ENCODE measurements around the gene ALPK3. TPM values are rescaled to one million over a fixed set of nuclear protein-coding genes. Genes with fewer than 3 reads are reported as not detected.

Gene ALPK3
- total RNA-seq, 1 experiment from 2014 or later: 17.7 TPM

DNA sequence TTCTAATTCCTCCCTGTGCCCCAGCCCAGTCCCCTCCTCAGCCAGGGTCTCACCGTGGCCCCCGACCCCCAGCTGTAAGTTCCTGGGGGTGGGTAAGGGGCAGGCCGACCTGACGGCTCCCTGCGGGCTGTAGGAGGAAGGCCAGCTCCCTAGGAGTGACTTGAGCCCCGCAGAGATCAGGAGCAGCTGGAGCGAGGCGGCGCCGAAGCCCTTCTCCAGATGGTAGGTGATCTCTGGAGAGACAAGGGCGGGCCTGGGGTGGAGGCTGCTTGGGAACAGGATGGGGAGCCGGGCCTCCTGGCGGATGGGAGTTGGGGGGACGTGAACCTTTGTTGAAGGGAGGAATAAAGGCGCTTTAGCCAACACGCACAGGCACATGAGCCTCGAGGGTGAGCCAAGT is 71.5 kb downstream of the ALPK3 start:
- H3K79me1 ChIP-seq (ENCODE audit: insufficient read depth, low read depth, low read length, poor library complexity, severe bottlenecking): no peaks in the 10 kb centered on the region
- no peak overlapping the region for H3K4me3 Mint-ChIP-seq
- no peaks in the 10 kb centered on the region for H3K79me2 ChIP-seq (ENCODE audit: insufficient read depth, low read length)
- no peak overlapping the region for H3K56ac ChIP-seq (ENCODE audit: insufficient read length, low read depth, low read length)
- no peak overlapping the region for H2BK20ac ChIP-seq (ENCODE audit: low read depth, low read length, poor library complexity, severe bottlenecking)
- no CpG with 5 or more reads among the region's 17 CpGs for WGBS (ENCODE audit: extremely low coverage, insufficient read length, low lambda C conversion rate)
- H3K27ac Mint-ChIP-seq: no peak overlapping the region
- H3K4me1 ChIP-seq (ENCODE audit: insufficient read depth, low read length): no peaks in the 10 kb centered on the region
- H3K23ac ChIP-seq (ENCODE audit: insufficient read length, low read depth, low read length): no peak overlapping the region
- no peaks in the 10 kb centered on the region for H3K9me3 Mint-ChIP-seq
- no peak for DNase-seq
- no peak overlapping the region for H2AFZ ChIP-seq (ENCODE audit: low read length)
- H3T11ph ChIP-seq (ENCODE audit: low read length): no peak overlapping the region
- H3K27me3 ChIP-seq (ENCODE audit: insufficient read depth, low read length): no peaks in the 10 kb centered on the region
- H3K18ac ChIP-seq (ENCODE audit: insufficient read length, low read depth, low read length): no peak overlapping the region
- H3K36me3 Mint-ChIP-seq (ENCODE audit: insufficient read depth in 1 of 3, low read depth in 3 of 3): no peaks in the 10 kb centered on the region
- H3K23me2 ChIP-seq (ENCODE audit: insufficient read length, low read depth, low read length, poor library complexity, severe bottlenecking): no peaks in the 10 kb centered on the region
- peak overlapping the region; percentile 27; the same call in 1 of the 2 replicates for H3K14ac ChIP-seq (ENCODE audit: insufficient read depth, low read length)
- no peaks in the 10 kb centered on the region for H3K9me3 ChIP-seq (ENCODE audit: control insufficient read depth, low read depth, low read length)
- H2BK15ac ChIP-seq (ENCODE audit: low read depth, low read length): no peak overlapping the region
- H2BK5ac ChIP-seq (ENCODE audit: insufficient read length, low read length): no peak overlapping the region
- peaks cover 14 to 15% of the 10 kb centered on the region in 2 experiments for H3K4me1 Mint-ChIP-seq
- H2BK12ac ChIP-seq (ENCODE audit: insufficient read length, low read depth, low read length): no peak overlapping the region
- H3K9ac ChIP-seq (ENCODE audit: extremely low read depth, insufficient read length, low read length): no peak overlapping the region
- H3K4me2 ChIP-seq (ENCODE audit: insufficient read depth, insufficient read length, low read length): no peak overlapping the region
- H4K91ac ChIP-seq (ENCODE audit: insufficient read length, low read depth, low read length): no peak overlapping the region
- H3K4ac ChIP-seq (ENCODE audit: low read depth, low read length): no peak overlapping the region
- no peak overlapping the region for H4K8ac ChIP-seq (replicated peaks; ENCODE audit: insufficient read length, low read depth, low read length)
- peaks cover 13% of the 10 kb centered on the region for H3K27me3 Mint-ChIP-seq (ENCODE audit: low read depth)
- H4K5ac ChIP-seq (ENCODE audit: insufficient read length, low read depth, low read length): no peak overlapping the region
- no peak overlapping the region for H3K27ac ChIP-seq (ENCODE audit: insufficient read length, low read depth, low read length)
- TF ChIP-seq, protein P1, sequence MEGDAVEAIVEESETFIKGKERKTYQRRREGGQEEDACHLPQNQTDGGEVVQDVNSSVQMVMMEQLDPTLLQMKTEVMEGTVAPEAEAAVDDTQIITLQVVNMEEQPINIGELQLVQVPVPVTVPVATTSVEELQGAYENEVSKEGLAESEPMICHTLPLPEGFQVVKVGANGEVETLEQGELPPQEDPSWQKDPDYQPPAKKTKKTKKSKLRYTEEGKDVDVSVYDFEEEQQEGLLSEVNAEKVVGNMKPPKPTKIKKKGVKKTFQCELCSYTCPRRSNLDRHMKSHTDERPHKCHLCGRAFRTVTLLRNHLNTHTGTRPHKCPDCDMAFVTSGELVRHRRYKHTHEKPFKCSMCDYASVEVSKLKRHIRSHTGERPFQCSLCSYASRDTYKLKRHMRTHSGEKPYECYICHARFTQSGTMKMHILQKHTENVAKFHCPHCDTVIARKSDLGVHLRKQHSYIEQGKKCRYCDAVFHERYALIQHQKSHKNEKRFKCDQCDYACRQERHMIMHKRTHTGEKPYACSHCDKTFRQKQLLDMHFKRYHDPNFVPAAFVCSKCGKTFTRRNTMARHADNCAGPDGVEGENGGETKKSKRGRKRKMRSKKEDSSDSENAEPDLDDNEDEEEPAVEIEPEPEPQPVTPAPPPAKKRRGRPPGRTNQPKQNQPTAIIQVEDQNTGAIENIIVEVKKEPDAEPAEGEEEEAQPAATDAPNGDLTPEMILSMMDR (conservative IDR thresholded peaks at IDR 0.05): no peak
- no peak overlapping the region for H2BK120ac ChIP-seq (ENCODE audit: low read depth, low read length, poor library complexity, severe bottlenecking)
- H2AK5ac ChIP-seq (ENCODE audit: insufficient read length, low read length): no peak overlapping the region
- no peaks in the 10 kb centered on the region for H4K20me1 ChIP-seq (ENCODE audit: control insufficient read depth, insufficient read depth, insufficient read length)

Measured in H9 (cell line).